NCI-H345 treated with DMSO at 0.1 percent for 48 hours (cell line): Measurements from ENCODE around the gene CYP26C1.
"Not testable (repeated sequence)": the region's sequence is repeated elsewhere in the genome, so short reads cannot be mapped to it uniquely, and the experiment has no call there.

Source experiments
- DNase-seq: peaks from one replicate; lab custom pipeline; 2025; ENCODE audit not compliant: unreplicated experiment; lab: John Stamatoyannopoulos, UW

CYP26C1 gene

GRCh38 chr10:93076871-93077270 lies 16.3 kb downstream of the CYP26C1 start:
- DNase-seq = no peak

GRCh38 chr10:93077860-93078337 lies 17.3 kb downstream of the CYP26C1 start:
- DNase-seq = no peak

GRCh38 chr10:93079663-93080349 lies 19.2 kb downstream of the CYP26C1 start:
- no peak for DNase-seq

- no peak for DNase-seq
Observed at GRCh38 chr10:93080350-93081046, 19.9 kb downstream of the CYP26C1 start.

GRCh38 chr10:93081318-93081717 lies 20.7 kb downstream of the CYP26C1 start:
- no peak for DNase-seq

GRCh38 chr10:93081834-93082233 lies 21.2 kb downstream of the CYP26C1 start:
- no peak for DNase-seq

- no peak for DNase-seq
Observed at GRCh38 chr10:93083743-93084539, 23.3 kb downstream of the CYP26C1 start.

GRCh38 chr10:93085272-93085859 lies 24.8 kb downstream of the CYP26C1 start:
- DNase-seq = no peak

GRCh38 chr10:93086289-93086688 lies 25.7 kb downstream of the CYP26C1 start:
- no peak for DNase-seq

- no peak for DNase-seq
Observed at GRCh38 chr10:93087846-93088245, 27.2 kb downstream of the CYP26C1 start.

GRCh38 chr10:93088466-93088865 lies 27.9 kb downstream of the CYP26C1 start:
- DNase-seq = no peak

- no peak for DNase-seq
Observed at GRCh38 chr10:93090619-93091018, 30.0 kb downstream of the CYP26C1 start.

GRCh38 chr10:93091960-93092359 lies 31.4 kb downstream of the CYP26C1 start:
- no peak for DNase-seq

GRCh38 chr10:93095225-93095624 lies 34.6 kb downstream of the CYP26C1 start:
- no peak for DNase-seq

GRCh38 chr10:93096901-93097300 lies 36.3 kb downstream of the CYP26C1 start:
- DNase-seq = peak; percentile 35

- DNase-seq = no peak
Observed at GRCh38 chr10:93097386-93097785, 36.8 kb downstream of the CYP26C1 start.

GRCh38 chr10:93098816-93099215 lies 38.2 kb downstream of the CYP26C1 start:
- DNase-seq = no peak

- DNase-seq = no peak
Observed at GRCh38 chr10:93099670-93100069, 39.1 kb downstream of the CYP26C1 start.

- not testable (repeated sequence) for DNase-seq
Observed at GRCh38 chr10:93101148-93101547, 40.5 kb downstream of the CYP26C1 start.

GRCh38 chr10:93103953-93104352 lies 43.4 kb downstream of the CYP26C1 start:
- no peak for DNase-seq

GRCh38 chr10:93106631-93107072 lies 46.1 kb downstream of the CYP26C1 start:
- peak; percentile 40 for DNase-seq
